HG02571 (cell line): Measurements from ENCODE around the gene AFM.

Experiments used
- ATAC-seq: cut with Tn5 transposase; IDR thresholded peaks from one replicate; pipeline ENCODE4 v1.9.1; 2021; ENCODE audit warnings: mild to moderate bottlenecking, moderate library complexity; ENCODE audit not compliant: unreplicated experiment

AFM gene

DNA sequence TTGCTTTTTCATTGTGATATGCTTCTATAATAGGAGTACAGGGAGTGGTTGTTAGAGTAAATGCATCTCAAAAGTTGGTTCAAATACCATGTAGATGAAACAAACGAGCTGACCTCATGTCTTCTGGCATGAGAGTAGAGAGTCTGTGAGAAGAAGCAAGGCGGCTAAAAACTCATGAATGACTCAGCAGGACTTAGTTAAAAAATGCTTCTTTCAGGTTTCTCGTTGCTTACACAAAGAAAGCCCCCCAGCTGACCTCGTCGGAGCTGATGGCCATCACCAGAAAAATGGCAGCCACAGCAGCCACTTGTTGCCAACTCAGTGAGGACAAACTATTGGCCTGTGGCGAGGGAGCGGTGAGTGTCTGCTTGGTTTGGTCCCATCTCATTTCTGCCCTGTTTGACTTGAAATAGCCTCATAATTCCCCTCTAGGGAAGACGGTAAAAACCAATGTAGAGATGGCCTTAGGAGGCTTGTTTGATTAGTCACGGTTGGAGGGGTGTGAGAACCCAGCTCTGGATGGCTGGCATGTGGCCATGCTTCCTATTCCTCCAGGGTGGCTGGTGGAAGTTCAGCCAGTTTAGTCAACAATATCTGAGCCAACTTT, 31.0 kb upstream of the AFM start:
- no peak for ATAC-seq

DNA sequence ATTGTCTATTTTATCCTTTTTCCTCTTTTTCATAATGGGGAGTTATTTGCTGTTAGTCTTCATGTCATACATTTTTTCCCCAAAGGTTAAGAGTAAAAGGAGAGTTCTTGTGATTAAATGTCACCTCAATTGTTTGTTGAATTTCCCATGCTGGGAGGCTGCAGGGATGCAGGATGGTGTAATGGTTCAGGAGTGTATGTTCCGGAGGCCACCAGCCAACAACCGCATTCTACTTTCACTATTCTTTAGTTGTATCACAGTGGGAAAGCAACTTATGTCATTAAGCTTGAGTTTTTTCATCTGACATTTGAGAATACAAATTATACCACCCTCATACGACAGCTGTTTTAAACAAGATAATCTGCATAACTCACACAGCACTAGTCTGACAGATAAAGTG, 30.1 kb upstream of the AFM start:
- ATAC-seq, result no peak

DNA sequence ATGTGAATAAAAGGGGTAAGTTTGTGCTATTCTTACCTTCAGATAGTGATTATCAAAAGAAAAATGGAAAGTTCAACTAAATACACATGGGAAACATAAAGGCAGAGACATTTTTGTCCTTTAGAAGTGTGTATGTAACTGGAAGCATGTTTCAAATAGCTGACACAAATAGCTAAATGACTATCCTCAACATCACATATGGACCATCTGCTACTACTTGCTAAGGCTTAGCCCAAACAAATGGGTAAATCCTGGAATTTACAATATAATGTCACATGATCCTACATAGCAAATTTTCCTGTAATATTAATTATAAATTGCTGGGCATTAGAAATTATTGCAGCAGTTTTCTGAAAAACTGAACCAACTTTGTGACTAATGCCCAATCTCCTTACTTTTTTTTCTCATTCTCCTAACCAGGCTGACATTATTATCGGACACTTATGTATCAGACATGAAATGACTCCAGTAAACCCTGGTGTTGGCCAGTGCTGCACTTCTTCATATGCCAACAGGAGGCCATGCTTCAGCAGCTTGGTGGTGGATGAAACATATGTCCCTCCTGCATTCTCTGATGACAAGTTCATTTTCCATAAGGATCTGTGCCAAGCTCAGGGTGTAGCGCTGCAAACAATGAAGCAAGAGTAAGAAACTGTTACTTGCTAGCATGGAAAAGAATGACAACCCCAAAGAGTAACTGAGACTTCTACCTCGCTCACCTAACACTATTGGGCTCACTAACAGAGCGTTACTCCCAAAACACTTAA, 29.4 kb upstream of the AFM start:
- no peak for ATAC-seq

DNA sequence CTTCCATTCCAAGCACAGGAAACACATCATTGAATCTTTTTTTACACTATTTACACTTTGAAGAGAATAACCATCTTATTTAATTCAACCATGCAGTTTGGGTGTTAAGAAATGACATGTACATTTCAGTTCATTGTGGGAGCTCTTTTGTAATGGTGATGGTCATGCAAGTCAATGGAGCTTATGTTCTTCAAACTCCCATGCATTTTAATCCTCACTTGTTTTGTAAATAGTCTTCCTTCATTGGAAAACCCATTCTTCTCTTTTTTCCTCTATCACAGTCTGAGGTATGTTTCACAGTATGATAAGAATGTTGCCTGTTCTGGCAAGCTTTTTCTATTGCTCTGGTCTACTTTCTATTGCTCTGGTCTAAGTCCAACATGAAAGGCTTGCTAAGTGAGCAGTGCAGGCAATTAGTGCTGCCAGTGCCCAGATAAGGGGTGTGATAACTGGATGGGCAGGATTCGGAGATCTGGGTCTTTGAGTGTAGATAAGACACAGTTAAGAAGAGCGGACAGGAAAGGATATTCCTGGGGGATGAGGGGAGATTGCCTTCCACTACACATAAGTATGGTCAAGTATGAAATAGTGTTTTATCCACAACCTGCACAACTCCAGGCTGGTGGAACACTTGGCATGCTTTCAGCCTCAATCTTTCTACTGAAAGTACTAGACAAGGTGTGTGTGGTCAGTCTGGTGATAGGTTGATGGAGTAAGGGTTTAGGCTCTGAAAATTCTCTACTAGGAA, 28.4 kb upstream of the AFM start:
- ATAC-seq, result no peak

DNA sequence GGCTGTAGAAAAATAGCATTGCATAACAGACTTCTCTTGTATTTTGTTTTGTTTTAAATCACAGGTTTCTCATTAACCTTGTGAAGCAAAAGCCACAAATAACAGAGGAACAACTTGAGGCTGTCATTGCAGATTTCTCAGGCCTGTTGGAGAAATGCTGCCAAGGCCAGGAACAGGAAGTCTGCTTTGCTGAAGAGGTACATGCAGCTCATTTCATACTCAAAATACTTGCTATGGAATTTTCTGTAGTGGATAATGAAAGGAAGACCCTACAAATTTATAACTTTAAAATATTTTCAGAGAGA, 27.9 kb upstream of the AFM start:
- no peak for ATAC-seq

DNA sequence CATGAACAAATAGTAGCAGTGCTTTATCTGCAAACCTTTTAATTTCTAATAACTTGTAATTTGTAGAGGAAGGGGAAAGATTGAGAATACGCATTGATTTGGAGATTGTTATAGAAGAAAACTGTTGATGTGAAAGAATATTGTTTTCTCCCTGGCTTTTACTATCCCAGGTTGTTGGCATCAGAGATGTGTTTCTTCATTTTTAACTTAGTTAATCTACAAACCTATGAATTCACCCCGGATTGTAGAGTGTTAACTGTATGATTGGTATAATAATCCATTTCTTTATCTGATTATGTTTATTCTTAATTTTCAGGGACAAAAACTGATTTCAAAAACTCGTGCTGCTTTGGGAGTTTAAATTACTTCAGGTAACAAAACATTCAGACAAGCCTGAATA, 26.6 kb upstream of the AFM start:
- no peak for ATAC-seq

DNA sequence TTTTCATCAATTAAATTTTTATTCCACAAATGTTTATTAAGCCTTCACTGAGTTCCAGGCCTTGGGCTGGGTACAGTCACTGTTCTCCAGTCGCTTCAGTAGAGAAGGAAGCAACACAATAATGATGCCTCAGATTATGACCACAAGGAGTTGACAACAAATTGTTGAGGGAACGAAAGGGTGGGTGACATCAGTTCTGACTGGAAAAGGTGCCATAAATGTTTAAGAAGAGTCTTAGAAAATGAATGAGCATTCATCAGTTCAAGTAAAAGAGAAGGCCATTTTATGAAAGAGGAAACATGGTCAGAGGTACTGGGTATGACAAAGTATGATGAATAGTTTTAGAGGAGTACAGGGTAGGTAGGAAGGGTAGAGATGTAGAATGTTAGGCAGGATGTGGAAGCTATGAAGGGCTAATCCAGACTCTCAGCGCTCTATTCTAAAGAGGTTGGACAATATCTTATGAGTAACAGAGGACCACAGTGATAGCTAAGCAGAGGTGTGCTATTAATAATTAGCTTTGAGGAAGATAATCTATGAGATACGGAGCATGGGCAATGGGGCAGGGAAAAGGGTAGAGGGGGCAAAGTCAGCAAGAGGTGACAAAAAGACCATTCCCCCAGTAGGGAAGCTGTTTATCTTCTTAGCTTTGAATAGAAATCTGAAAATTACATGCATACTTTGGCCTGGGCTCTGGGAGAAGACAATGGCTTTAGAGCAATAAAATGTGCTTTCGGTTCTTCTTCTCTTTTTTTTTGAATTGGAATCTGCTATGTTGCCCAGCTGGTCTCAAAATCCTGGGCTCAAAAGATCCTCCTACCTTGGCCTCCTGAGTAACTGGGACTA, 25.1 kb upstream of the AFM start:
- no peak for ATAC-seq

DNA sequence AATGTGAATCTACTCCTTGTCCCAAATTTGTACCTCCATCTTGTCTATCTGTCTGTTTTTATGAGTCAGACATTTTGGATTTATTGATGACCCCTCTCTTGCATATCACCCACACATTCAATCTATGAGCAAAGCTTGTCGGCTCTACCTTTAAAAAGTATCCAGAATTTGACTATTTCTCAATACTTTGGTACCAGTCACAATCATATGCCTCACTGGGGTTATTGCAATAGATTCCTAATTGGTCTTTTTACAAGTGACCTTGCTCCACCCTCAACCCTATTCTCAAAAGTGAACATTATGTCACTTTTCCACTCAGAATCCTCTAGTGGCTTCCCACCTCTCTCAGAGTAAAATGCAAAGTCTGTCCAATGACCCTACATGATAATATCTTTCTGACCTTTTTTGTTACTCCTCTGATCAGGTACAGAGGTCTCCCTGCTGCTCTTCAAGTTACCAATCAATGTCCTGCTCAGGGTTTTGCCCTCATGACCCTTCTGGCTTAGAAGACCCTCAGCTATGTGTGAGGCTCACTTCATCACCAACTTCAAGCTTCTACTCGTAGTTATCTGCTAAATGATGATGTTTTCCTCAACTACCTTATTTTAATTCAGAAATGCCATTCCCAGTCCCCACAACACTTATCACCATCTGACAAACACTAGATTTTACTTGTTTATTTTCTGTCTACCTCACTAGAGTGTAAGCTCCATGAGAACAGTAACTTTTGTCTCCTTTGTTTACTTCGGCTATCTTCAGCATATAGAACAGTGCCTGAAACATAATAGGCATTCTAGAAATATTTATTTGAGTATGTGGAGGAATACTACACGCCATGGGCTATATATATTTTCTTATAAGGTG, 23.1 kb upstream of the AFM start:
- no peak for ATAC-seq

DNA sequence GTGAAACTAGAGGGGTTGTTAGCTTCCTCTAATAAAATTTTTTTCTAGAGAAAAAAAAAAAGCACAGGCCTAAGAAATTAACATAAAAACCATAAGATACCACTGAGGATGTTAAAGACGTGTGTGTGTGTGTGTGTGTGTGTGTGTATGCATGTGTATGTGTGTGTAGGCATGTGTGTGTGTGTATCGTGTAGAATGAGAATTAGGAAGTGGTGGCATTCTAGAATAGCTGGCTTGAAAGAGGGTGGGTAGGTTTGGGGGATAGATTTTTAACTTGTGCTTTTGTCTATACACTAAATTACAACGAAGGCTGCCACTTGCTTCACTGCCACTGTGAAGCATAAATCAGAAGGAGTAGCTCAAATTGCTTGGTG, 22.5 kb upstream of the AFM start:
- no peak for ATAC-seq

DNA sequence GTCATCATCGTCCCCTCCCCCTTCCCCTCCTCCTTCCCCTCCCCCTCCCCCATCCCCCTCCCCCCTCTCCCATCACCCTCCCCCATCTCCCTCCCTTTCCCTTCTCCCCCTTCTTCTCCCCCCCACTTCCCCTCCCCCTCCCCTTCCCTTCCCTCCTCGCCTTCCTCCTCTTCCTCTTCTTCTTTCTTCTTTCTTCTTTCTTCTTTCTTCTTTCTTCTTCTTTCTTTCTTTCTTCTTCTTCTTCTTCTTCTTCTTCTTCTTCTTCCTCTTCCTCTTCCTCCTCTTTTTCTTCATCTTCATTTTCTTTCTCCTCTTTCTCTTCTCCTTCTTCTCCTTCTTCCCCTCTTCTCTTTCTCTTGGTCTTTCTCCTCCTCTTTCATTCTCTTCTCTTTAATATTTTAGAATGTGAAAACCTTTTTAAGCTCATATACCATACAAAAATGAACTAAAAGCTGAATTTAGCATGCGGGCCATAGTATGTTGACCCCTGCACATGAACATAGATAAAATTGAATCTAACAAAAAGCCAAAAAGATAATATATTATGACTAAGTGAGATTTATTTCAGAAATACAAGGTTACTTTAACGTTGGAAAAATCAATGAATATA, 20.5 kb upstream of the AFM start:
- ATAC-seq, result no peak

DNA sequence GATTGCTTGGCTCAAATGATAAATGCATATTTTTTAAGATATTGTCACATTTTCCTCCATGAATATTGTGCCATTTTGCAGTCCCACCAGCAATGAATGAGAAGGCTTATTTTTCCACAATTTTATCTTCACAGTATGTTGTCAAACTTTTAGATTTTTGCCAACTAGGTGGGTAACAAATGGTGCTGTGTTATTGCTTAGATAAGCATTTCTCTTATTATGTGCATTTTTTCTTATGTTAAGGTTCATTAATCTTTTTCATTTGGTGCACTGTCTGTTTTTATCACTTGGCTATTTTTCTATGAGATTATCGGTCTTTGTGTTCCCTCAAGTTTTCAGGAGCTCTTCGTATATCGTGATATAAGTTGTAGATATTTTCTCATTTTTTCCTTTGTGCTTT, 13.4 kb upstream of the AFM start:
- no peak for ATAC-seq

DNA sequence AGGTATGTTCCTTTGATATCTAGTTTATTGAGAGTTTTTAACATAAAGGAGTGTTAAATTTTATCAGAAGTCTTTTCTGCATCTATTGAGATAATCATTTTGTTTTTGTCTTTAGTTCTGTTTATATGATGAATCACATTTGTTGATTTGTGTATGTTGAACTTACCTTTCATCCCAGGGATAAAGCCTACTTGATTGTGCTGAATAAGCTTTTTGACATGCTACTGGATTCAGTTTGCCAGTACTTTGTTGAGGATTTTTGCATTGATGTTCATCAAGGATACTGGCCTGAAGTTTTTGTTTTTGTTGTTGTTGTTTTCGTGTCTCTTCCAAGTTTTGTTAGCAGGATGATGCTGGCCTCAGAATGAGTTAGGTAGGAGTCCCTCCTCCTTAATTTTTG, 10.8 kb upstream of the AFM start:
- ATAC-seq, result no peak

DNA sequence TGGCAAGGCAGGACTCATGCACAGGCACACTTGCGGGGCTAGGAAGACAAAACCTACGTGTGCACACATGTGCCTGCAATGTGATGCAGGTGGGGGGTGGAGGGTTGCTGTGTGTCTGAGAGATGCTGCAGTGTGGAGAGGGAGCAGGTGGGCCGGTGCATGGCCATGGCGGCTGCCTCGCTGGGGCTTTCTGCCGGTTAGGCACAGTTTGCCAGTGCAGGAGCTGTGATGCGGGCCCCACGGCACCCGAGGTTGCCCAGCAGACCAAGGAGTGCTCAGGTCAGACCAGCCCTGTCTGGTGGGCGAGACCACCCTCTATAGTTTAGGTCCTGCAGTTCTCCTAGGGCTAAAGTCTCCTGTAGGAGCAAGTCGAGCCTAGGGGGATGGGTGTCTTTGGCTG, 4.4 kb upstream of the AFM start:
- no peak for ATAC-seq

DNA sequence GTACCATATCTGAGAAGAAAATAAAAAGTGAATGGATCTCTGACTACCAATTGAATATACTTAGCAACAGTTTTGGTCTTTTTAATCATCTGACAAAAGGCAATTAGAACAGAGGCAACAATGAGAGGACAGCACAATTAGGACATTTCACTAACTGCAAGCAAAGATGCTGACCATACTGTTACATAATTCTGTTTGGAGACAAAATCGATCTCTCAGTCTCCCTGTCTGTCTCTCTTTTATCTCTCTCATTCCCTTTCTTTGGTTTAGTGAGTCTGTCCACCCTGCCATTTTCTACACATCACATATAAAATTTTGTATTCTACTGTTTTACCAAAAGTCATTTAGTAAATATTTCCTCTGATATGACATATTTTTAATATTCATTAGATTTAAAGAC, 2.2 kb upstream of the AFM start:
- no peak for ATAC-seq

DNA sequence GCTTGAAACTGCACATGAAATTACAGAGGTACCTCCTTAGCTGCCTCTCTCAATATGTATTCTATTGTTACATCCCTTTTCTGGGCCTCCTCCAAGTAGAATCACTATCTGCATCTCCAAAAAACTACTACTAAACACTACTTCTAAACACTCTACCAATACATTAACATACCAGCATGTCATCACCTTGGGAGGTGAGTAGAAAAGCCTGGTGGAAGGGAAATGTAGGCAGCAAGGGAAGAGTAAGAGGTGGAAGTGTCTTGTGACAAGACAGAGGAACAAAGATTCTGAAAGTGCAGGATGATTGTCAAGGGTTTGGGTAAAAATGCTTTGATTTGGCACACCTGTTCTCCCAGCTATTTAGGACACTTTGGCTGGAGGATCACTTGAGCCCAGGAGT, 3.5 kb downstream of the AFM start:
- no peak for ATAC-seq

DNA sequence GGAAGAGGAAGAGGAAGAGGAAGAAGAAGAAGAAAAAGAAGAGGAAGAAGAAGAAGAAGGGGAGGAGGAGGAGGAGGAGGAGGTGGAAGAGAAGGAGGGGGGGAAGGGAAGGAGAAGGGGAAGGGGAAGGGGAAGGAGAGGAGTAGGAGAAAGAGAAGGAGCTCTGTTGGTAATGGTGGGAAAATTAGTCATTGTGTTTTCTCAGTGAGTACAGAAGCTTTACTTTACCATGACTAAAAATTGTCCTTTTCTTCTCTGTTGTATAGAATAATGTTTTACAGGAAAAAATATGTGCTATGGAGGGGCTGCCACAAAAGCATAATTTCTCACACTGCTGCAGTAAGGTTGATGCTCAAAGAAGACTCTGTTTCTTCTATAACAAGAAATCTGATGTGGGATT, 4.1 kb downstream of the AFM start:
- ATAC-seq, result no peak

DNA sequence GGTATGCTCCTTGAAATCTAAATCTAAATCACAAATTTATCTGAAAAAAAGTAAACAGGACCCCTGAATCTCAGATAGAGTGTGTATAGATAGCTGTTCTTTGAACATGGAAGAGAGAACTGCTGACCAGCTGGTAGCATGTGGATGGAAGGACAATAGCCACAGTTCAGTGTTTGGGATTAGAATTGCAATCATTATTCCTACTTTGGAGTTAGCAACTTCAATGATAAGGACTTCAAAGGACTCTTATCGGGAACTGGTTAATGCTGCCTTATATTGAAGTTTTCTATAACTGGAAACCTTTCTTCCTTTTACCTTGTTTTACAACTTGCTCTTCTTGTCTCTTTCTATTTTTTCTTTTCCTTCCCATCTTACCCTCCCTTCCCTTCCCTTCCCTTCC, 5.0 kb downstream of the AFM start:
- no peak for ATAC-seq

DNA sequence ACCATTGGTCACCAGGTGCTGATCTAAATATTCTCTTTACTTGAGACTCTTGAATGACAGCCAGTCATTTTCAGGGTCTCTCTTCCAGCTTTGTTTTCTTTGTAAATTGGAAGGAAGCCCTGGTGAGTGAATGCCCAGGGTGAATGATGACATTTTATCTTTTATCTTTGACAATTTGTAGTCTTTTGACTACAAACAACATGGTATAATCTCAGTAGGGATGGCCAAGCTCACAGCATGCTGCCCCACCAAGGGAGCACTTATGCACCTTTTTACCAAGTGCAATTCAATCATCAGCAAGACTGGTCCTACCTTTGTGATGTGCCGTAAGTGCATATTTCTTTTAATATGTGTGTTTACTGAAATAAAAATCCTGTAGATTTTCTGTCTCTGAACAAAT, 5.7 kb downstream of the AFM start:
- ATAC-seq, result no peak

DNA sequence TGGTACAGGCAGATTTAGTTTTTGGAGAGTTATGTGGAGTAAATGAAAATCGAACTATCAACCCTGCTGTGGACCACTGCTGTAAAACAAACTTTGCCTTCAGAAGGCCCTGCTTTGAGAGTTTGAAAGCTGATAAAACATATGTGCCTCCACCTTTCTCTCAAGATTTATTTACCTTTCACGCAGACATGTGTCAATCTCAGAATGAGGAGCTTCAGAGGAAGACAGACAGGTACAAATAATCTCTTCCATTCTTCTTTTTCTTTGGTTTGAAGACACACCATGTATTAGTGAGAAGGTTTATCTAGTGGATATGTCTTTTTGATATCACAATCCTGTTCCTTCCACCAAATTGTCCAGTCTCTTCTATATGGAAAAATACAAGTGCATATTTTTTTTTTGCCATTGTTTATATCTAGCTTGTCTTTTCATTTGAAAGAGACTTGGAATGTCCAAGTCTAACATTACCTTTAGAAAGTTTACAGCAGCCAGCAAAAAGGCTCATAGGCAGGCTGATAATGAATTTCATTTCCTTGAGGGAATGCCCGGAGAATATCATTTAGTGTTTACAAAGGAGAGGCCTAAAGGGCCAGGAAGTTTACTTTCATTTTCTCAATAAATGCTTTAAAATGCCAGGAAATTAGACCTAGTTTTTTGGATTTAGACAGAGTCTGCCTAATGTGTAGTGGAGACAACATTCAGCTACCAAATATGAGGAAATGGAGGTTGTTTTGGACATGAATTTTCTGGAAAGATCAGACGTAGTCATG, 18.6 kb downstream of the AFM start:
- ATAC-seq, result no peak
